Measurements from ENCODE around the gene TMEM151B.

DNA sequence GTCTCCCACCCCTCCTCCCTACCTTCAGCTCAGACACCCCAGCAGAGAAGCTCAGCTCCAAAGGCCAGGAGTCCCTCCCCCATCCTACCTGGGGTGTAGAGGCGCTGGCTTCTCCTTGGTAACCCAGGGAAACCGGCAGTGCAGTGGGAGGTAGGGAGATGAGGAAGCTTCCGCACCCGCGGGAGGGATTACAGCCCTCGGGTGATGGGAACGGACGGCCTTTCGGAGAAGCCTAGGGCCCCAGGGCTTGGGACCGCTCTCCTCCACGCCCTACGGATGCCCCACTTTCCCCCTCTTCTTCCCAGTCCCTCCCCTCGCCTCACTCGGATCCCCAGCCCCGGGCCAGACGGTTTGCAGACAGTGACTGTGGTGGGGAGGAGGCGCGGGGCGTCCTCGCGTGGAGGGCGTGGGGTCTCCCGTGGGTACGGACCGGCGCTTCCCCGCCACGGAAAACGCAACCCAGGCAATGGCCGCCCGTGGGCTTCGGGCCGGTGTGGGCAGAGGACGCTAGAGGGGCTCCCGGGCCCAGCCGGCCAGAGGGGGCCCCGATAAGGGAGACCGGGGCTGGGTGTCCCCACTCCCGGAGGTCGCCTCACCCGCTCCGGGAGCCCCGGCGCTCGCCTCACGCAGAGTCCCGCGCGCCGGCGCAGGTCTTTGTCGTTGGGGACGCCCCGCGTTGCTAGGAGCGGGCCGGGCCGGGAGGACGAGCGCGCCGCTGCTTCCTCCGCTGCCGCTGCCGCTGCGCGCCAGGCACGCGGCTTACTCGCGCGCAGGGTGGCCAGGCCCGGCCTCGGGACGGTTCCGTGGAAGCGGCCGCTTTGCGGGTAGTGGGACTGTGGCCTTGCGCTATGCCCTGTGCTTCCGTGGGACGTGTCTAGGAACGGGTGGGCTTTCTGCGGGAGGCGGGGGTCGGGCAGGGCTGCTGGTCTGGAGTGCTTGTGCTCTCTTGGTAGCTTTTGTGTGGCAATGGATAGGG lies 27.1 kb downstream of the TMEM151B start:
- TF ChIP-seq POLR2A (IDR thresholded peaks at IDR 0.05; ENCODE audit: low read depth, low read length) (no peak), FOS (IDR thresholded peaks at IDR 0.05; ENCODE audit: low read depth, low read length) (no peak)
- TF ChIP-seq, protein P1, sequence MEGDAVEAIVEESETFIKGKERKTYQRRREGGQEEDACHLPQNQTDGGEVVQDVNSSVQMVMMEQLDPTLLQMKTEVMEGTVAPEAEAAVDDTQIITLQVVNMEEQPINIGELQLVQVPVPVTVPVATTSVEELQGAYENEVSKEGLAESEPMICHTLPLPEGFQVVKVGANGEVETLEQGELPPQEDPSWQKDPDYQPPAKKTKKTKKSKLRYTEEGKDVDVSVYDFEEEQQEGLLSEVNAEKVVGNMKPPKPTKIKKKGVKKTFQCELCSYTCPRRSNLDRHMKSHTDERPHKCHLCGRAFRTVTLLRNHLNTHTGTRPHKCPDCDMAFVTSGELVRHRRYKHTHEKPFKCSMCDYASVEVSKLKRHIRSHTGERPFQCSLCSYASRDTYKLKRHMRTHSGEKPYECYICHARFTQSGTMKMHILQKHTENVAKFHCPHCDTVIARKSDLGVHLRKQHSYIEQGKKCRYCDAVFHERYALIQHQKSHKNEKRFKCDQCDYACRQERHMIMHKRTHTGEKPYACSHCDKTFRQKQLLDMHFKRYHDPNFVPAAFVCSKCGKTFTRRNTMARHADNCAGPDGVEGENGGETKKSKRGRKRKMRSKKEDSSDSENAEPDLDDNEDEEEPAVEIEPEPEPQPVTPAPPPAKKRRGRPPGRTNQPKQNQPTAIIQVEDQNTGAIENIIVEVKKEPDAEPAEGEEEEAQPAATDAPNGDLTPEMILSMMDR (conservative IDR thresholded peaks at IDR 0.05; ENCODE audit: low read depth, low read length) = no peak
